T-helper 22 cell (primary cell): Measurements from ENCODE around the gene ADPRM.
"Not testable (repeated sequence)": the region's sequence is repeated elsewhere in the genome, so short reads cannot be mapped to it uniquely, and the experiment has no call there.

ENCODE experiments used
- DNase-seq: peaks from one replicate; pipeline ENCODE4 v3.0.0-alpha.2; 2020; ENCODE audit warnings: low read depth

Gene ADPRM

GRCh38 chr17:10697092-10698081 is at the start of gene ADPRM, which contains the start of gene SCO1:
Gene ADPRM, plus strand, starts transcription at chr17:10697594. Its CDS starts 7,333 bp downstream, at chr17:10704927.
Gene SCO1, minus strand, starts transcription at chr17:10697533. Its CDS starts 26 bp downstream, at chr17:10697507.
- peak; percentile 85 for DNase-seq

GRCh38 chr17:10648381-10648780 is 49.0 kb upstream of the ADPRM start:
- DNase-seq: no peak

- DNase-seq: no peak
Measured at GRCh38 chr17:10648956-10649355, 48.4 kb upstream of the ADPRM start.

- DNase-seq: no peak
Measured at GRCh38 chr17:10649602-10650001, 47.8 kb upstream of the ADPRM start.

GRCh38 chr17:10651927-10652326 is 45.5 kb upstream of the ADPRM start:
- DNase-seq: no peak

- DNase-seq: no peak
Measured at GRCh38 chr17:10652984-10653659, 44.3 kb upstream of the ADPRM start.

- no peak for DNase-seq
Measured at GRCh38 chr17:10653987-10654386, 43.4 kb upstream of the ADPRM start.

GRCh38 chr17:10657148-10657547 is 40.2 kb upstream of the ADPRM start, which contains the start of gene MYH3:
Gene MYH3, minus strand, starts transcription at chr17:10657309. Its CDS starts 2,245 bp downstream, at chr17:10655064.
- DNase-seq: no peak

- DNase-seq: no peak
Measured at GRCh38 chr17:10657879-10658278, 39.5 kb upstream of the ADPRM start.

GRCh38 chr17:10661437-10661836 is 36.0 kb upstream of the ADPRM start:
- DNase-seq: no peak

- DNase-seq: no peak
Measured at GRCh38 chr17:10663231-10663630, 34.2 kb upstream of the ADPRM start.

- DNase-seq: no peak
Measured at GRCh38 chr17:10664571-10664970, 32.8 kb upstream of the ADPRM start.

- no peak for DNase-seq
Measured at GRCh38 chr17:10666906-10667305, 30.5 kb upstream of the ADPRM start.

GRCh38 chr17:10668775-10669174 is 28.6 kb upstream of the ADPRM start:
- DNase-seq: no peak

- no peak for DNase-seq
Measured at GRCh38 chr17:10673312-10673711, 24.1 kb upstream of the ADPRM start.

GRCh38 chr17:10674704-10675103 is 22.7 kb upstream of the ADPRM start:
- DNase-seq: no peak

- DNase-seq: no peak
Measured at GRCh38 chr17:10681866-10682446, 15.4 kb upstream of the ADPRM start.

- no peak for DNase-seq
Measured at GRCh38 chr17:10683853-10684252, 13.5 kb upstream of the ADPRM start.

GRCh38 chr17:10687499-10687898 is 9.9 kb upstream of the ADPRM start:
- DNase-seq: no peak

GRCh38 chr17:10695875-10696407 is 1.5 kb upstream of the ADPRM start:
- DNase-seq: not testable (repeated sequence)

- no peak for DNase-seq
Measured at GRCh38 chr17:10698096-10698818, 863 bp downstream of the ADPRM start.

GRCh38 chr17:10699856-10700255 is 2.5 kb downstream of the ADPRM start:
- DNase-seq: no peak
